ENCODE data around the gene DHX58. TPM values are rescaled to one million over a fixed set of nuclear protein-coding genes. Genes with fewer than 3 reads are reported as not detected.
"Not testable (repeated sequence)": the region's sequence is repeated elsewhere in the genome, so short reads cannot be mapped to it uniquely, and the experiment has no call there.

Gene DHX58
- total and polyA plus RNA-seq, 2 donors from 2014 or later, result 22.1 to 27.5 TPM

- Histone ChIP-seq H3K4me3 (ENCODE audit: low read length in 3 of 3) (peak overlapping the region; percentile 53 to 61 (median 58)), H3K9me3 (ENCODE audit: control insufficient read depth in 2 of 3, insufficient read depth in 1 of 3, low read length in 3 of 3) (no peaks in the 10 kb centered on the region), H3K9ac (ENCODE audit: low read length in 3 of 3) (peak overlapping the region in 1 of 3 donors; percentile 31), H3K4me1 (ENCODE audit: control insufficient read depth in 2 of 3, insufficient read depth in 2 of 3, low read depth in 1 of 3, low read length in 3 of 3) (peaks cover 0 to 18% (median 9%) of the 10 kb centered on the region in 3 donors), H3K27ac (ENCODE audit: low read depth in 2 of 2, low read length in 2 of 2) (no peak overlapping the region), H3K36me3 (ENCODE audit: control insufficient read depth in 2 of 3, insufficient read depth in 3 of 3, low read length in 3 of 3) (no peaks in the 10 kb centered on the region), H3K27me3 (ENCODE audit: control insufficient read depth, insufficient read depth, low read length) (no peaks in the 10 kb centered on the region)
- TF ChIP-seq CTCF (IDR thresholded peaks at IDR 0.05; ENCODE audit: borderline replicate concordance, extremely low read depth, insufficient read depth), result no peak
- intact Hi-C loops (cut with DNase I), result no loop called here
- DNase-seq (peak in 1 of 5 donors; percentile 48), FAIRE-seq (no peak)
Observed at GRCh38 chr17:42155614-42156045, 43.1 kb upstream of the DHX58 start.

- H3K9ac ChIP-seq (ENCODE audit: low read length in 3 of 3), result peak overlapping the region; percentile 82 to 98 (median 98)
- no peaks in the 10 kb centered on the region for H3K9me3 ChIP-seq (ENCODE audit: control insufficient read depth in 2 of 3, insufficient read depth in 1 of 3, low read length in 3 of 3)
- H3K36me3 ChIP-seq (ENCODE audit: control insufficient read depth in 2 of 3, insufficient read depth in 3 of 3, low read length in 3 of 3), result no peaks in the 10 kb centered on the region
- intact Hi-C loops (cut with DNase I), result no loop called here
- FAIRE-seq, result no peak
- peak overlapping the region; percentile 73 to 76 for H3K27ac ChIP-seq (ENCODE audit: low read depth in 2 of 2, low read length in 2 of 2)
- no peaks in the 10 kb centered on the region for H3K27me3 ChIP-seq (ENCODE audit: control insufficient read depth, insufficient read depth, low read length)
- peaks cover 0 to 18% (median 9%) of the 10 kb centered on the region in 3 donors for H3K4me1 ChIP-seq (ENCODE audit: control insufficient read depth in 2 of 3, insufficient read depth in 2 of 3, low read depth in 1 of 3, low read length in 3 of 3)
- peak overlapping the region; percentile 93 to 97 (median 93) for H3K4me3 ChIP-seq (ENCODE audit: low read length in 3 of 3)
- no peak for TF ChIP-seq CTCF (IDR thresholded peaks at IDR 0.05; ENCODE audit: borderline replicate concordance, extremely low read depth, insufficient read depth)
- peak in 1 of 5 donors; percentile 54 for DNase-seq
Observed at GRCh38 chr17:42153919-42154742, 41.6 kb upstream of the DHX58 start.

GRCh38 chr17:42146911-42147607 lies 34.5 kb upstream of the DHX58 start:
- no peak for DNase-seq
- H3K27ac ChIP-seq (ENCODE audit: low read depth in 2 of 2, low read length in 2 of 2), result no peak overlapping the region
- intact Hi-C loops (cut with DNase I), result no loop called here
- no peak for TF ChIP-seq CTCF (IDR thresholded peaks at IDR 0.05; ENCODE audit: borderline replicate concordance, extremely low read depth, insufficient read depth)
- H3K36me3 ChIP-seq (ENCODE audit: control insufficient read depth in 2 of 3, insufficient read depth in 3 of 3, low read length in 3 of 3), result peaks cover 0 to 2% (median 2%) of the 10 kb centered on the region in 3 donors
- FAIRE-seq, result no peak
- H3K4me1 ChIP-seq (ENCODE audit: control insufficient read depth in 2 of 3, insufficient read depth in 2 of 3, low read depth in 1 of 3, low read length in 3 of 3), result peaks cover 0 to 9% (median 0%) of the 10 kb centered on the region in 3 donors
- no peaks in the 10 kb centered on the region for H3K9me3 ChIP-seq (ENCODE audit: control insufficient read depth in 2 of 3, insufficient read depth in 1 of 3, low read length in 3 of 3)
- H3K9ac ChIP-seq (ENCODE audit: low read length in 3 of 3), result no peak overlapping the region
- H3K27me3 ChIP-seq (ENCODE audit: control insufficient read depth, insufficient read depth, low read length), result no peaks in the 10 kb centered on the region
- H3K4me3 ChIP-seq (ENCODE audit: low read length in 3 of 3), result no peak overlapping the region

- H3K9me3 ChIP-seq (ENCODE audit: control insufficient read depth in 2 of 3, insufficient read depth in 1 of 3, low read length in 3 of 3); H3K4me3 ChIP-seq (ENCODE audit: low read length in 3 of 3); H3K27me3 ChIP-seq (ENCODE audit: control insufficient read depth, insufficient read depth, low read length); DNase-seq; H3K36me3 ChIP-seq (ENCODE audit: control insufficient read depth in 2 of 3, insufficient read depth in 3 of 3, low read length in 3 of 3); intact Hi-C loops (cut with DNase I); H3K9ac ChIP-seq (ENCODE audit: low read length in 3 of 3); FAIRE-seq: not testable (repeated sequence)
- Histone ChIP-seq H3K4me1 (ENCODE audit: control insufficient read depth in 2 of 3, insufficient read depth in 2 of 3, low read depth in 1 of 3, low read length in 3 of 3) (peaks cover 0 to 29% (median 17%) of the 10 kb centered on the region in 3 donors), H3K27ac (ENCODE audit: low read depth in 2 of 2, low read length in 2 of 2) (peak overlapping the region in 1 of 2 donors; percentile 59)
Observed at GRCh38 chr17:42143138-42143537, 30.6 kb upstream of the DHX58 start.
